ENCODE data around the gene ORM2. TPM values are rescaled to one million over a fixed set of nuclear protein-coding genes. Genes with fewer than 3 reads are reported as not detected.

The ORM2 gene
- total RNA-seq, 4 donors from 2014 or later, result 9.5 TPM; not detected in 3

DNA sequence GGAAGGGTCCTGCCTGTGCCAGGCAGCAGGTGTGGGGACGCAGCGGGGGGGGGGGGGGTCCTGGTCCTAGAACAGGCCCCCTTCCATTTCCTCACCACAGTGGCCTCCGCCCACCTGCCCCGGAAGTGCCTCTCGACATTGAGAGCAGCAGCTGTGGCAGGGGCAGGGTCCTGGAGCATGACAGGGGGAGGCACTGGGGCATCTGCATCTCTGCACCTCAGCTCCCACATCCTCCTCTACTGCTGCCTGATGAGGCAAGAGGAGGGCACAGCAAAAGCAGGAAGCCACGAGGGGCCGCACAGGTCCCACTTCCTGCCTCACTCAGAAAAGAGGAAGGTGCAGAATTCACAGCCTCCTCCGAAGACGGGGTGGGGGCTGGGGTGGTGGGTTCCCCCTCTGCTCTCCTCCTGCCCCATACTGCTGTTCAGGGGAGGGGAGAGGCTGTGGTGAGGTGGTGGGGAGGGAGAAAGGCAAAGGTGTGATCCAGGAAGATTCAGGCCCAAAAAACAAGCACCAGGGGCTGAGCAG lies 43.3 kb downstream of the ORM2 start:
- Histone ChIP-seq H3K36me3 (peaks cover 33% of the 10 kb centered on the region), H3K4me3 (no peak overlapping the region), H3K27ac (peak overlapping the region; percentile 63), H3K4me1 (peaks cover 24% of the 10 kb centered on the region), H3K9me3 (no peaks in the 10 kb centered on the region), H3K27me3 (no peaks in the 10 kb centered on the region)
- 72% methylated on average over 7 of the region's 9 CpGs for WGBS
- DNase-seq (ENCODE audit: low spot score in 2 of 2), result no peak
- TF ChIP-seq EP300 (IDR thresholded peaks at IDR 0.05) (no peak), CTCF (IDR thresholded peaks at IDR 0.05) (no peak), POLR2AphosphoS5 (IDR thresholded peaks at IDR 0.05) (no peak), POLR2A (IDR thresholded peaks at IDR 0.05) (no peak)

DNA sequence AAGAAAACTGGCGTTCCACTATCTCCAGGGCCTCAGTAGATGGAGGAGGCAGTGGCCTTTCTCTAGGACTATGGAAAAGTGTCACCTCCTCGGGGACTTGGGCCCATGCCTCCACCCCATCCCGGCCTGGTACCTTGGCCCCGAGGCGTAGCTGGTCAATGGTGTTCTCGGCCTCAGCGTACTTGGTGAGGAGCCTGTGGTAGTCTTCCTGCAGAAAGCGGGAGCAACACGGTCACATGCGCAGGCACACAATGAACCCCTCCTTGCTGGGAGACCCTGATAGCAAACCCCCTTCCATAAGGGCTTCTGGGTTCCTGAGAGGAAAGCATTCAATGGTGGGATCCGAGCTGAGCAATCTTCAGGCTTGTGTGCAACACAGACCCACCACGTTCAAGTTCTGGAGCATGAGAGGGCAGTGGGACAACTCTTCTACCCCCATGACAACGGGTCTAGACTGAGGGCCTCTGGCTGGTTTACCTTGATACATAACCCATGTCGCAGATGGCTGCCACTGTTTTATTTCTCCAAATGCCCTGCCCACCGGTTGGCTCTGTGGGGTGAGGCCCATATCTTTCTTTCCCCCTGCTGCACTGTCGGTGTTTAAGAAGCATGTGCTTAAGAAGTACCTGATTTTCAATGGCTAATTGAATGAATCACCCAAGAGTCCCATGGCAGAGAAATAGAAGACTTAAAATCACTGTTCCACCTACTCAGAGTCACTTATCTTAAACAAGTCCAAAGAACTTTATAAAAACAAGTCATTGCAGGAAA lies 44.5 kb downstream of the ORM2 start:
- H3K27ac ChIP-seq, result no peak overlapping the region
- no peak for TF ChIP-seq CTCF (IDR thresholded peaks at IDR 0.05)
- no peak for TF ChIP-seq POLR2A (IDR thresholded peaks at IDR 0.05)
- no peak for TF ChIP-seq POLR2AphosphoS5 (IDR thresholded peaks at IDR 0.05)
- no peak for TF ChIP-seq EP300 (IDR thresholded peaks at IDR 0.05)
- no peak overlapping the region for H3K4me3 ChIP-seq
- no peaks in the 10 kb centered on the region for H3K9me3 ChIP-seq
- no peak for DNase-seq (ENCODE audit: low spot score in 2 of 2)
- 92% methylated on average over 13 of the region's 16 CpGs for WGBS
- H3K27me3 ChIP-seq, result no peaks in the 10 kb centered on the region
- peaks cover 29% of the 10 kb centered on the region for H3K36me3 ChIP-seq
- peaks cover 24% of the 10 kb centered on the region for H3K4me1 ChIP-seq

GRCh38 chr9:114374936-114375335 lies 45.3 kb downstream of the ORM2 start:
- peaks cover 24% of the 10 kb centered on the region for H3K4me1 ChIP-seq
- no peak overlapping the region for H3K27ac ChIP-seq
- DNase-seq (ENCODE audit: low spot score in 2 of 2), result no peak
- H3K36me3 ChIP-seq, result peaks cover 35% of the 10 kb centered on the region
- WGBS, result 85% methylated on average over 9 of the region's 9 CpGs
- TF ChIP-seq CTCF (IDR thresholded peaks at IDR 0.05), result no peak
- TF ChIP-seq EP300 (IDR thresholded peaks at IDR 0.05), result no peak
- TF ChIP-seq POLR2AphosphoS5 (IDR thresholded peaks at IDR 0.05), result no peak
- no peak for TF ChIP-seq POLR2A (IDR thresholded peaks at IDR 0.05)
- H3K9me3 ChIP-seq, result no peaks in the 10 kb centered on the region
- no peaks in the 10 kb centered on the region for H3K27me3 ChIP-seq
- H3K4me3 ChIP-seq, result no peak overlapping the region

DNA sequence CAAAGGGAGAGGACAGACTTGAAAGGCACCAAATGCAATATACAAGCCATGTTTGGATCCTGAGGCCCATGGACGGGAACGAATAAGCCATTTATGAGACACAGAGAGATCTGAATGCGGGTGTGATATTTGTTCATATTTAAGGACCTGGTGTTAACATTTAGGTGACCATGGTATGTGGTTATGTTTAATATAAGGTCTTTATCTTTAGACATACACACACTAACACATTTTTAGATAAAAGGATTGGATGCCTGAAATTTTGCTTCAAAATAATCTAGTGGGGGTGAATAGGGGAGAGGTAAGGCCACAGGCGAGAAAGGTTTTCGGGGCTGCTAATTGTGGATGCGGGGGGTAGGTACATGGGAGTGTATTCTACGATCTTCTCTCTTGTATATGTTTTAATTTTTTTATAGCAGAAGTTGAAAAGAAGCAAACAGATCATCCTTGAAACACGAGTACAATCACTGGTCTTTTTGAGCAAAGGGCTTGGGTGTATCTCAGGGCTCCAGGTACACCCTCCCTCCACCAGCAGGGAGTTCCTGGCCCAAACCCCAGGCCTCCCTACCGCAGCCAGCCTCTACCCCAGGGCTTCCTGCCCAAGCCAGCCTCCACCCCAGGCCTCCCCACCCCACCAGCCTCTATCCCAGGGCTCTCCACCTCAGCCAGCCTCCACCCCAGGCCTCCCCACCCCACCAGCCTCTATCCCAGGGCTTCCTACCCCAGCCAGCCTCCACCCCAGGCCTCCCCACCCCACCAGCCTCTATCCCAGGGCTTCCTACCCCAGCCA lies 45.9 kb downstream of the ORM2 start:
- Histone ChIP-seq H3K27me3 (no peaks in the 10 kb centered on the region), H3K4me3 (no peak overlapping the region), H3K4me1 (peaks cover 21% of the 10 kb centered on the region), H3K27ac (no peak overlapping the region), H3K9me3 (no peaks in the 10 kb centered on the region), H3K36me3 (peaks cover 36% of the 10 kb centered on the region)
- no peak for DNase-seq (ENCODE audit: low spot score in 2 of 2)
- 82% methylated on average over 9 of the region's 9 CpGs for WGBS
- TF ChIP-seq POLR2A (IDR thresholded peaks at IDR 0.05) (no peak), EP300 (IDR thresholded peaks at IDR 0.05) (no peak), POLR2AphosphoS5 (IDR thresholded peaks at IDR 0.05) (no peak), CTCF (IDR thresholded peaks at IDR 0.05) (no peak)

Data from suprapubic skin (tissue), 4 donors.